ENCODE data around the gene APOF.
"Not testable (repeated sequence)": the region's sequence is repeated elsewhere in the genome, so short reads cannot be mapped to it uniquely, and the experiment has no call there.

Gene APOF

DNA sequence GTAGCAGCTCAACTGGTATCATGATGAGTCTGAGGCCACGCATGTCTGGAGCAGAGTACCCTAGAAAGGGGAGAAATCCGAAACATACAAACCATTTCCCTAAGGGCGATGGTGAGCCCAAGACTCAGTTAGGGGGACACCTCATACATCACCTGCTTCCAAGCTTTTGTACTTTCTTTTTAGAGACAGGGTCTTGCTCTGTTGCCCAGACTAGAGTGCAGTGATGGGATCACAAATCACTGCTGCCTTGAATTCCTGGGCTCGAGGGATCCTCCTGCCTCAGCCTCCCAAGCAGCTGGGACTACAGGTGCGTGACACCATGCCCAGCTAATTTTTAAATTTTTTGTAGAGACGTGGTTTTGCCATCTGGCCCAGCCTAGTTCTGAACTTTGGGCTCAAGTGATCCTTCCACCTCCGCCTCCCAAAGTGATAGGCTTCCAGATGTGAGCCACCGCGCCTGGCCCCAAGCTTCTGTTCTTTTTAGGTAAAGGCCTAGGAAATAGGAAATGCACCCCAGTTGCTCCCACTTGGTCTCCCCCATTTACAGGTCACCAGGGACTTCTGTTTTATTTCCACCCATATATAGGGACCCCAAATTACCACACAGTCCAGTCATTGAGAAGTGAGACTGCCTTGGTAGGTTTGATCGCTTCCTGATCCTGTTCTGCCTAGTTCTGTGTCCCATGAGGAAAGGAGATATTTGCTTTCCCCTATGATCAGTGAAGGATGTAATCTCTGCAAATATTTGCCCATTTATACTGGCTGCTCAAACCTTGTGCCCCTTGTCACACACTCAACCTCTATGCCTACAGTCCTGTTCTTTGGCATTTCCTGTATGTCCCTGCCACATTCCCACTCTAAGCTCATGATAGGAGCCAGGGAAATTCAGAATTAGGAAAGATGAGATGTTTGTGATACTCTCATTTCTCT is at the start of gene APOF:
Gene APOF (minus strand): TSS at position 728 of the 930 bp plus-strand sequence. CDS start 112 bp downstream, at position 616.
- in situ Hi-C loops (cut with MboI; ENCODE audit: low sequenced_read_pairs), result no loop called here

DNA sequence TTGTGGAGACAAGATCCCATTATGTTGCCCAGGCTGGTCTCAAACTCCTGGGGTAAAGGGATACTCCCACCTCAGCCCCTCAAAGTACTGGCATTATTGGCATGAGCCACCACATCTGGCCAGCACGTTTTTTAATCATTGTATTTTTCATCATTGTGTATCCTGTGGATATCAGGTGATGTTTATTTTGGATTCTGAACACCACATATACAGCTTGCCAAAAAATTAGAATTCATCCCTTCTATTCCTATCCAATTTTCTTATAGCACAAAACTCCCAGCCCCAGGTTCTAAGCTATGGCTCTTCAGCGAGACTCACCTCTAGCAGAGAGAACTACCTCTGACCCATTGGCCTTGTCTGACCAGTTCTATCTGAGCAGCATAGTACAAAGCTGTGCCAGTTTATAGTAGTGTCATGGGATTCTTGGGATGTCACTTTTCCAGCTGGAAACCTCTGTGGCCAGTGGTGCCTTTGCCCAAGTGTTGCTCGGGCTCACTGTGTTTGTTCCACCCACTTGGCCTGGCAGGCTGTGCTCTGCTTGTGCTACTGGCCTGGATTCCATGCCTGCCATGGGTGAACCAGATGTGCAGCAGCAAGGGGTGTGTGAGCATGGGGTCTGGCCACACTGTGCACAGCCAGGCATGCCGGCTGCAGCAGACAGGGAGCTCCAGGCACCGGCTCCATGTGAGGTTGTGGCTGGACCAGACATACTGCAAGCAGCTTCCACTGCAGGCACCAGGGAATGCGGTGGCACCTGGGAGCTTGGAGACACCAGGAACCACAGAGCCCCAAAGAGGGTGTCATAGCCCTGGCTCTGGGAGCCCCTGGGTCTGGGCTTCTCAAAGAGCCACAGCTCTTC is 49.4 kb upstream of the APOF start:
- in situ Hi-C loops (cut with MboI; ENCODE audit: low sequenced_read_pairs), result no loop called here

DNA sequence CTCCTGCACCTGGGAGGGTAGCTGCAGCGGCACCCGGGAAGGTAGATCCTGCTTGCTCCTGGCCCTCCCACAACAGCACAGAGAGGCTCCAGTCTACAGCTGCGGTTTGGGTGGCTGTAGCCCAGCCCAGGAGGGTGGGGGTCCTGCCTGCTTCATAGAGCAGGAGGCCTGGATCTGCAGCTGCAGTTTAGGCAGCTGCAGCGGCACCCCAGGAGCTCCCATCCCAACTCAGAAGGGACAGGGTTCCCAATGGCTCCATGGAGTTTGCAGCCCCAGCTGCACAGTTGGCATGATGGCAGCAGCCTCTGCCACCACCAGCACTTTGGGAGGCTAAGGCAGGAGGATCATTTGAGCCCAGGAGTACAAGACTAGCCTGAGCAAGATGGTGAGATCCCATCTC is 48.1 kb upstream of the APOF start:
- in situ Hi-C loops (cut with MboI; ENCODE audit: low sequenced_read_pairs), result no loop called here

DNA sequence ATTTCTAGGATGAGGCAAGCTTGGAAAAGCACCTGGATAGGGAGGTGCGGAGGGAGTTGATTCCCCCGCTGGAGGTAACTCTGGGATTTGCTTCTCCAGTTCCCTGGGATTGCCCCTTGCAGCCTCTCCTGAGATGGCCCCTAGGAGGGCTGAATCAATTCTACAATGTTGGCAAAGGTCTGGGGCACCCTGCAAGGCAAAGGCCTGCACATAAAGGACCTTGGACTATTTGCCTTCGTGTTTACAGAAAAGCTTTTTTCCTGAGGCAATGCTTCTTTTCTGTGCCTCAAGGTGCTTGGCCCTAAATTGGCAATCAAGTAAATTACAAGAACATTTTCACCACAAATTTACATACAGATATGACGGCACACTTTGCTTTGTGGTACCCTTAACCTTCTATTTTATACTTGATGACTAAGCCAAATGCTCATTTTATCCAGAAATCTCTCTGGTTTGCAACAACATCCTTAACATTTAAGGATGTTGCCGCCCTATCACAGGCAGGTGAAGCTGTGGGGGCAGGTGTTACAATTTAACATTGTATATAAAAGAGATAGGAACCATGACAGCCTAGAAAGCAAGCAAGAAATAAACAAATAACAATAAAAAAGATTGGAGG is 46.3 kb upstream of the APOF start:
- in situ Hi-C loops (cut with MboI; ENCODE audit: low sequenced_read_pairs), result no loop called here

- in situ Hi-C loops (cut with MboI; ENCODE audit: low sequenced_read_pairs), result not testable (repeated sequence)
Observed at GRCh38 chr12:56404227-56404626, 41.6 kb upstream of the APOF start.

DNA sequence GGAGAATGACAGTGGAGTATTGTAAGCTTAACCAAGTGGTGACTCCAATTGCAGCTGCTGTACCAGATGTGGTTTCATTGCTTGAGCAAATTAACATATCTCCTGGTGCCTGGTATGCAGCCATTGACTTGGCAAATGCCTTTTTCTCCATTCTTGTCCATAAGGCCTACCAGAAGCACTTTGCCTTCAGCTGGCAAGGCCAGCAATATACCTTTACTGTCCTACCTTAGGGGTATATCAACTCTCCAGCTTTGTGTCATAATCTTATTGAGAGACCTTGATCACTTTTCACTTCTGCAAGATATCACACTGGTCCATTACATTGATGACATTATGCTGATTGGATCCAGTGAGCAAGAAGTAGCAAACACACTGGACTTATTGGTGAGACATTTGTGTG is 39.0 kb upstream of the APOF start:
- in situ Hi-C loops (cut with MboI; ENCODE audit: low sequenced_read_pairs), result not testable (repeated sequence)

DNA sequence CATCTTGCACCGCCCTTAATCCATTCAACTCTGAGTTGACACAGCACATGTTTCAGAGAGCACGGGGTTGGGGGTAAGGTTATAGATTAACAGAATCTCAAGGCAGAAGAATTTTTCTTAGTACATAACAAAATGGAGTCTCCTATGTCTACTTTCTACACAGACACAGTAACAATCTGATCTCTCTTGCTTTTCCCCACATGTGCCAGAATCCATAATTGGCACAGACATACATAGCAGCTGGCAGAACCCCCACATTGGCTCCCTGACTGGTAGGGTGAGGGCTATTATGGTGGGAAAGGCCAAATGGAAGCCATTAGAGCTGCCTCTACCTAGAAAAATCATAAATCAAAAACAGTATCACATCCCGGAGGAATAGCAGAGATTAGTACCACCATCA is 38.5 kb upstream of the APOF start:
- in situ Hi-C loops (cut with MboI; ENCODE audit: low sequenced_read_pairs), result not testable (repeated sequence)

DNA sequence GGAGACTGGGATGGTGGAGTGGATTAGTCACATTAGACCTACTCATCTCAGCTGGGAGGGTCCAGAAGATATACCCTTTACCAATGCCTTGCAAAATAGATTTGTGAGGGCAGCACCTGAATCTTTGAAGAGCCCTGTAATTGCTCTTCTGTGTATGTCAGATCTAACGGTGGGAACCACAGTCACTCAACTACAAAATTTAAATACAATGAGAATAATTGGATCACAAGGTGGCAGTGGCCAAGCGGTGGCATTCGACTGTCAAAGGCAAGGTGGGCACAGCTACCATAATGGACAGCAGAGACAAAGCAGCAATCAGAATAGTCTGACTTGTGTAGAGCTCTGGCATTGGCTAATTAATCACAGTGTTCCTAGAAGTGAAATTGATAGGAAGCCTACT is 36.8 kb upstream of the APOF start:
- in situ Hi-C loops (cut with MboI; ENCODE audit: low sequenced_read_pairs), result not testable (repeated sequence)

DNA sequence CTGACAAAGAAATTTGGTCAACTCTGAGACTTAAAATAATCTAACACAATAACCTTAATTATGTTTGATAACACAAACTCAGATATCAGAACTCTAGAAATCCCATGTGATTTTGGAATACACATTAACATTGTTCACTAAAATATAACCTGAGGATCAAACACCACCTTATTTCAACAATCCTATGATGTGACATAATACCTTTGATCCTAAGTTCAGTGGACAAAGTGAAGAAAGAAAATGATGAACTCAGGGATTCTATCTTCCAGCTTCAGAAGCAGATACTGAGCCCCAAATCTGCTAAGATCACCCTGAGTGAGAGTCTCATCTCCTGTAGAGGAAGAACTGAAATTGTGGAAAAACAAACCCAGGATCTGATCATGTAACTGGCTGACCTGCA is 35.7 kb upstream of the APOF start:
- in situ Hi-C loops (cut with MboI; ENCODE audit: low sequenced_read_pairs), result no loop called here

DNA sequence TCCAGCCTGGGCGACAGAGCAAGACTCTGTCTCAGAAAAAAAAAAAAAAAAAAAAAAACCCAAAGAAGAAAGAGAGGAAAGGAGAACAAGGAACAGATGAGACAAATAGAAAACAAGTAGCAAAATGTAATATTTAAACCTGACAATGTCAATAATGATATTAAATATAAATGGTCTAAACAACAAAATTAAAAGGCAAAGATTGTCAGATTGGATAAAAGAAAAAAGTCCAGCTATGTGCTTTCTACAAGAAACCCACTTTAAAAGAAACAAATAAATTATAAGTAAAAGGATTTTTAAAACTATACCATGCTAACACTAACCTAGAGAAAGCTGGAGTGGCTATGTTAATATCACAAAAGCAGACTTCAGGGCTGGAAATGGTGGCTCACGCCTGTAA is 29.7 kb upstream of the APOF start:
- in situ Hi-C loops (cut with MboI; ENCODE audit: low sequenced_read_pairs), result no loop called here

- in situ Hi-C loops (cut with MboI; ENCODE audit: low sequenced_read_pairs), result no loop called here
Observed at GRCh38 chr12:56391721-56392120, 29.1 kb upstream of the APOF start.

DNA sequence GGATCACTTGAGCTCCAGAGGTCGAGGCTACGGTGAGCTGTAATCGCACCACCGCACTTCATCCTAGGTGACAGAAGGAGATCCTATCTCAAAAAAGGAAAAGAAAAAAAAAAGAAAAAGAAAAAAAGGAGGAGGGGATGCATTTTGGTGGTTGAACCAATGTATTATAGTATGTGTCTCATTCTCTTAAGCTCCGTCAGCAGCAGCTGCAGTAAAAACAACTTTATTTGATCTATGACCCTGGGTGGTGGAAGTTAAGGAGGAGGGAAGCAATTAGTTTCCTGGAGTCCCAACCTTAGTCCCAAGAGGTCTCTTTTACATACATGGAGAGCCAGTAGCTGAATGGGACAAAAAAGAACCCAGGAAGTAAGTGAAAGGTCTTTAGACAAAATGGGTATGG is 26.8 kb upstream of the APOF start:
- in situ Hi-C loops (cut with MboI; ENCODE audit: low sequenced_read_pairs), result no loop called here

- in situ Hi-C loops (cut with MboI; ENCODE audit: low sequenced_read_pairs), result no loop called here
Observed at GRCh38 chr12:56387152-56387736, 24.6 kb upstream of the APOF start.

GRCh38 chr12:56385873-56386272 is 23.2 kb upstream of the APOF start:
- in situ Hi-C loops (cut with MboI; ENCODE audit: low sequenced_read_pairs), result no loop called here

DNA sequence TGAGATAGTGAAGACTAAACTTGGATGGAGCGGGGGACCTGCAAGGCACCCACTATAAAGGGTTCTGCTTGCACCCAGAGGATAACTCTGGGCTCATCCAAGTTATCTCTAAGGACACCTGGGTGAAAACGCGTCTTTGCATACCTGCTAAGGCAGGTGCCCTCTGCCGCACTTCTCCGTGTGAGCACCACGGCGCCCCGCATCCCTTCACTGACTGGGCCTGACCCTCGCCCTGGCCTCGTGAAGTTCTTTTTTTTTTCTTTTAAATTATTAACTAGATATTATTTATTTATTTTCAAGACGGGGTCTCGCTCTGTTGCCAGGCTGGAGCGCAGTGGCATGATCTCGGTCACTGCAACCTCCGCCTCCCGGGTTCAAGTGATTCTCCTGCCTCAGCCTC is 20.0 kb upstream of the APOF start:
- in situ Hi-C loops (cut with MboI; ENCODE audit: low sequenced_read_pairs), result no loop called here

DNA sequence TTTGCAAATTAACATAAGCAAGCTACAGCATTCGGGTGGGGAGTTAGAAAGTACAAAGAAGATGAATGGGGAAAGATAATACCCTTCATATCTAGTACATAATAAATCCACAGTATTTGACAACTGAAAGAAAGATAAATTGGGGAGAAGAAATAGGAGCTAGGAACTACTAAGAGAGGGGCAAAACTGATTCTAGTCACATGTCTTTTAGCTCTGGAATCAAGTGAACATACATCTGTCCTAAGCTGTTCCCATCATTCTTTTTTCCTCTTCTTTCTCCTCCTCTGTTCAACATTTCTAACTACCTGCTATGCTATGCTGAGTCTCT is 15.3 kb upstream of the APOF start:
- in situ Hi-C loops (cut with MboI; ENCODE audit: low sequenced_read_pairs), result no loop called here

DNA sequence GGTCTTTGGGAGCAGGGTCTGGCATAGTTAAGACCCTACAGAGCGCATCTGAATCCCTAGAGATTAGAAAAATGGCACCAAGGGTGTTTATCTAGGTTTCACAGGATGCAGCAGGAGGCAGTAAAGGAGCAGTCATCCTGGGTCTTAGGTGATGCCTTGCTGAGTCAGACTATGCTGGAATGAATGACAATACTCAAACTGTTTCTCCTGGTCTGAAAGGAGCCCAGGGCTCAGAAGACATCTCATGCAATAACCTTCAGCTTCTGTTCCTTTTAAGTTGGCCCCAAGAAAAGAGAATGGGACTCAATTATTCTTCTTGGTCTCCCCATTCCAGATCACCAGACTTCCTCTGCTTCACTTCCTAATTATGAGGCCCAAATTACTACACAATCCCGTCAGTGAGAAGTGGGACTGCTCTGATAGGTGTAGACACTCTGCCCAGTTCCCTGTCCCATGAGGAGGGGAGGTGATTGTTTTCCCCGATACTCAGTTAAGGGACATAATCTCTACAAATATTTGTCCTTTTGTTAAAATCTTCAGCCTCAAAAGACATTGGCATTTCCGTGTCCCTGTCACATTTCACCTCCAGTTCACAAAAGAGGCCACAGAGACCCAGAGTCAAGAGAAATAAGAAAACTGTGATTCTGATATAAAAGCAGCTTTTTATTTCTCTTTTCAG is 14.8 kb upstream of the APOF start:
- in situ Hi-C loops (cut with MboI; ENCODE audit: low sequenced_read_pairs), result no loop called here

GRCh38 chr12:56375598-56376434 is 13.2 kb upstream of the APOF start:
- in situ Hi-C loops (cut with MboI; ENCODE audit: low sequenced_read_pairs), result no loop called here

GRCh38 chr12:56374726-56375597 is 12.3 kb upstream of the APOF start:
- in situ Hi-C loops (cut with MboI; ENCODE audit: low sequenced_read_pairs), result no loop called here
